HG03196 (cell line): ENCODE results near the gene DPEP1.
"Not testable (repeated sequence)": the region's sequence is repeated elsewhere in the genome, so short reads cannot be mapped to it uniquely, and the experiment has no call there.

Experiments used
- ATAC-seq: cut with Tn5 transposase; IDR thresholded peaks from one replicate; pipeline ENCODE4 v1.9.1; 2021; ENCODE audit not compliant: unreplicated experiment

The DPEP1 gene

GRCh38 chr16:89645122-89645521 lies 31.7 kb downstream of the DPEP1 start:
- ATAC-seq: no peak

GRCh38 chr16:89646270-89646669 lies 32.8 kb downstream of the DPEP1 start:
- no peak for ATAC-seq

- no peak for ATAC-seq
These were observed 33.5 kb downstream of the DPEP1 start for GRCh38 chr16:89646906-89647305.

- no peak for ATAC-seq
These were observed 38.1 kb downstream of the DPEP1 start for GRCh38 chr16:89651584-89651983.

- ATAC-seq: no peak
These were observed 40.3 kb downstream of the DPEP1 start for GRCh38 chr16:89653656-89654295.

- ATAC-seq: no peak
These were observed 41.7 kb downstream of the DPEP1 start for GRCh38 chr16:89655062-89655643.

DNA sequence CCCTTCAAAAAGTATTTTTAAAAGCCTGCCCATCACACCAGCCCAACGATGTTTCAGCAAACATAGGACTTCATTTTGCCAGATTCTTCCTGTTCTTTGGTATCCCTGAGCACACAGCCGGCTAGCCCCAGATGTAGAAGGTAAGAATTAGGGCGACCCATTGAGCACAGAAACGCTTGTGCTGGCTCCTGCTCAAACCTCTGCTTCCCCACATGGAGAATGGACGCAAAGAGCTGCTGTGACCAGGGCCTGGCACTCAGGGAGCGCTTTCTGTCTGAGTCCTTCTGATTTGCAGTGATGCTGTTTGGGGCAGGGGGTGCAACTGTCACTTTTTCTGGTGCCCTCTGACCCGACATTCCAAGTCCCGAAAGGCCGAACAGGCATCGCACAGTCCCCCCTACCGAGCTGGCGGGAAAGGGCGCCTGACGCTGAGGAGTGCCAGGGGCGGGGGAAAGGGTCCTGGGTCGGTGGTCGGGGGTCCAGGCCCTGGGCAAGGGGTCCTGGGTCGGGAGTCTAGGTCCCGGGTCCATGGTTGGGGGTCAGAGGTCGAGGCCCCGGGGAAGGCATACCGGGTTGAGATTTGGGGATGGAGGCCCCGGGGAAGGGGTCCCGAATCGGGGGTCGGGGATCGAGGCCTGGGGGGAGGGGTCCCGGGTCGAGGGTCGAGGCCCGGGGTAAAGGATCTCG lies 43.1 kb downstream of the DPEP1 start:
- no peak for ATAC-seq

GRCh38 chr16:89657442-89658220 lies 44.2 kb downstream of the DPEP1 start, which contains the start of the genes CHMP1A and SPATA33:
CHMP1A (minus strand) TSS chr16:89657708; CDS start chr16:89657588, 120 bp downstream.
SPATA33 (plus strand) TSS chr16:89657836; CDS start chr16:89657912, 76 bp downstream.
- ATAC-seq: peak; percentile 90

GRCh38 chr16:89658221-89658879 lies 44.9 kb downstream of the DPEP1 start:
- no peak for ATAC-seq

- no peak for ATAC-seq
These were observed 46.7 kb downstream of the DPEP1 start for GRCh38 chr16:89660146-89660545.

DNA sequence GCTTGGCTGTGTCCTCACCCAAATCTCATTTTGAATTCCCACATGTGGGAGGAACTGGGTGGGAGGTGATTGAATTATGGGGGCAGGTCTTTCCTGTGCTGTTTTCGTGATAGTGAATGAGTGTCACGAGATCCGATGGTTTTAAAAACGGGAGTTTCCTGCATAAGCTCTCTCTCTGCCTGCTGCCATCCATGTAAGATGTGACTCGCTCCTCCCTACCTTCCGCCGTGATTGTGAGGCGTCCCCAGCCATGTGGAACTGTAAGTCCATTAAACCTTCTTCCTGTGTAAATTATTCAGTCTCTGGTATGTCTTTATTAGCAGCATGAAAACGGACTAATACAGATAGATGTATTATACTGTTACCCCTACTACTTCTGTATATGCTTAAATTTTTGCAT lies 47.8 kb downstream of the DPEP1 start:
- no peak for ATAC-seq

GRCh38 chr16:89664238-89664637 lies 50.8 kb downstream of the DPEP1 start:
- not testable (repeated sequence) for ATAC-seq

- not testable (repeated sequence) for ATAC-seq
These were observed 53.6 kb downstream of the DPEP1 start for GRCh38 chr16:89667000-89667399.

GRCh38 chr16:89667633-89668032 lies 54.2 kb downstream of the DPEP1 start:
- no peak for ATAC-seq

DNA sequence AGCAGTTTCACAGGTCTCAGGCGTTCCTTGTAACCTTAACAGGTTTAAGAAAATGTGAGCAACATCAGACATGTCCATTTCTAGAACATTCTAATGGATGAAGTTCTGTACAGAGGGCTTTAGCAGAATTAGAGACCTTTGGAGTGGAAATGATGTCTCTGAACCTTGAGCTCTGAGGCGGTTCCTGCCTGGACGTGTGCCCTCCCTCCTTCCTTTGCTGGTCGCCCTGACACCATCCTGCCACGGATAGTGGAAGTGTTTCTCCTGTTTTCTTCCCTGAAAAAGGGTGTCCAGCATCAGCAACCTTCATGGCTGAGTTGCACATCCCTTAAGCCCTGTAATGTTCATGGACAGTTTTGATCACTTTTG lies 55.3 kb downstream of the DPEP1 start:
- no peak for ATAC-seq

- no peak for ATAC-seq
These were observed 56.3 kb downstream of the DPEP1 start for GRCh38 chr16:89669755-89670154.

DNA sequence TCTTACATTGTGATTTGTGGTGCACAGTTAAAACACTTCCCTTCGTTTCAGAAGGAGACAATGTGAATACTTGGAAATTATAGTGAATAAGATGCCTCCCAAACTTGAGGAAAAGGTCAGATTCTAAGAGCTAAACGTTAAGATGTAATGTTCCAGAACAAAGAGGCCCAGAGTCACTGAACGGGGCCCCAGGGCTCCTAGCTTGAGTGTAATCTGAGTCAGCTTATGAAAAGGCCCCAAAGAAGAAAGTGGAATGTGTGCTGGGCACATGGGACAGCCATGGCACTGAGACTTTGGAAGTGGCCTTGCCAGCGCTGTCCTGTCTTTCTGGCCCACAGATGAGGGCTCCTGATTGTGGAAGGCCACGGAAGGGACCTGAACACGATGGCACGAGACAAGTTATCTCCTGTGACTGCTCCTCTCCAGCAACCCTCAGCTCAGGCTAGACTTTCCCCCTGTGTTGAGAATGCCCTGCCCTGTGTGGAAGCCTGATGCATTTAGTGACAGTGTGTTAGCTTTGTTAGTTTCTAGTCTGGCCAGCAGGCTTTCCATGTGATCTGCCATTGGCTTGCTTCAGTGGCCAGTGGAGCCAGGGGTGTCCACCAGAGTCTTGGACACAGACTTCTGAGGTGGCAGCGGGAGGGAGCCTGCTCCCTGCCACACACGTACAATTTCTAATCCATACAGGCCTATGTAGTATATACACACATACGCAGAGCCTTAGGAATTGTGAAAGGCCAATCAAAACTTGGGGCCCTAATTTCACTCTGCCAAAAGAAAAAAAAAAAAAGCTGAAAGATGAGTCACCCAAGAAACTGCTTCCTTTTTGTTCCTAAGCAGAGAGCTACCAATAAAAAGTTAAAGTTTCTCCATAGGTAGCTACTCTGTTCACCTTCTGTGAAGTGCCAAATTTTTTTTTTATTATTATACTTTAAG lies 57.3 kb downstream of the DPEP1 start:
- ATAC-seq: no peak

- ATAC-seq: not testable (repeated sequence)
These were observed 58.1 kb downstream of the DPEP1 start for GRCh38 chr16:89671565-89671964.

- no peak for ATAC-seq
These were observed 58.9 kb downstream of the DPEP1 start for GRCh38 chr16:89672177-89672941.
